A673 (cell line): ENCODE results near the gene SMCHD1.

Experiments
- CTCF ChIP-seq: fragments of 300-800, 200-600 bp; sonication (generic); conservative IDR thresholded peaks from 2 replicates; pipeline ENCODE4 v1.5.1; 2017; ENCODE audit warnings: low read depth, mild to moderate bottlenecking, antibody characterized with exemption, low read length, moderate library complexity, mixed read lengths
- EZH2 ChIP-seq: fragments of 200-600 bp; sonication (generic); IDR thresholded peaks from 2 replicates; pipeline ENCODE4 v1.6.1; 2017; ENCODE audit warnings: borderline replicate concordance, low read depth, mild to moderate bottlenecking, mixed read lengths, antibody characterized with exemption, low read length; ENCODE audit not compliant: poor library complexity, severe bottlenecking

DNA sequence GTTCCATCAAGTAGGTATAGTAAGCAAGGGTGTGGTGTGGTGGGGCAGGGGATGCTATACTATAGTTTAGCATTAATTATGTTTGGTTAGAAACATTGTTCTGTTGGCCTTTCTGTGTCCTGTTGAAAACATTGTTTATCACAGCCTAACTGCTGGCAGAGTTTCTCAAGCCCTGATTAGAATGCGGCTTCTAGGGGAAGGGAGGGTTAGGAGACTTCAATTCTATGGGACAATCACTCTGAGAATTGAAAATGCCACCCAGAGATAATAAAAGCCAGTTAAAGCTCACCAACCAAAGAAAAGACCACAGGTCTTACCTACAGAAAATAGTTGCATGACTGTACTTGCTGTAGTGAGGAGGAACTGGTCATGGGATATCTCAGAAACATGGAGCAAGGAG lies 19.9 kb upstream of the SMCHD1 start:
- TF ChIP-seq CTCF (no peak), EZH2 (no peak)
